Activated CD8-positive, alpha-beta memory T cell treated with anti-CD3 and anti-CD28 coated beads for 1 hour (primary cell): Measurements from ENCODE around the gene TLE3.

Source experiments
- DNase-seq, 2 donors: peaks; one replicate each; pipeline ENCODE4 v3.0.0-alpha.2; 2020; ENCODE audit warnings: low read depth in 1 of 2; ENCODE audit errors: extremely low read depth in 1 of 2

TLE3 gene

DNA sequence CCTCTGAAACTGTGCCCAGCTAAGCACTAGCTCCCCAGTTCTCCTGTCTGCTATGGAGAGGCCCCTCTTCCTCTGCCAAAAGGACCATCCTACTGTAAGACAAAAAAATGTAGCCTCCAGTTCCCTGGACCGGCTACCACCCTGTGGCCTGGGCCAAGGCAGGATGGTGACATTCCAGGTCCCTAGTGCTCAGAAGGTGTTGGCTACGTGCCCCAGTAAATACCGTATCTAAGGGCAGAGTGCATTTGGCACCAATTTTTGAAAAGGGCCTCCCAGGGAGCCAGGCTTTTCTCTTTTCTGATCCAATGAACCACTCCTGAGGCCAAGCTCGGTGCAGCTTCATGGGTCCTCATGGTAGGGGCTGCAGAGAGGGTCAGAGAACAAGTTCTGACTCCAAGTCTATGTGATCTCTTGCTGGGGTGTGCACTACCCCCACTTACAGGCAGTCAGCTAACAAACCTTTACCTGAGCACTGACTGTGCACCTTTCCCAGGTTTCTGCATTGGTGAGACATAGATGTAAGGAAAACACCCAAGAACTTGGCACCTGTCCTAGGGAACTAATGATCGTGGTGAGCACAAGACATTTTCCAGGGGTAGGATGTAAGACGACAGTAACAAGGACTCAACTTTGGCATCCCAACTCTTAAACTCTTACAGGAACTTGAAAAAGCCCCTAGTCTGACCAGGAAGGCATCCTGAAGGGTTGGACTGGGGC lies 32.6 kb downstream of the TLE3 start:
- DNase-seq = no peak

DNA sequence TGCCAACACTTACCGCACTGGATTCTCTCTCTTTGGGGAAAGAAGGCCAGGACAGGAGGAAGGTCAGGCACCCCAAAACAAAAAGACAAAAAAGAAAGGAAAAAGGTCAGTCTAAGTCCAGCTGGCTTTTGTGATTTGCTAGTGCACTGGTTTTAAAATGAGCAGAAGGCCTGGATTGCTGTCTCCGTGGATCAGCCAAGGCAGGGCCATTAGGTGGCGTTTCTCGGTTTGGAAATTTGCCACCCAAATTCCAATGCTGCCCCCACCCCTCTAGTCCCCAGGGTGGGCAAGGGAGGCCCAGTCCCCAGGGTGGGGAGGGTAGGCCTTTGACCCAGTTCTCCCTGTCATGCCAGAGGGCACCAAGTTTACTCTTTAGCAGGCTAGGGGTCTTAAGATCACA lies 33.3 kb downstream of the TLE3 start:
- no peak for DNase-seq

DNA sequence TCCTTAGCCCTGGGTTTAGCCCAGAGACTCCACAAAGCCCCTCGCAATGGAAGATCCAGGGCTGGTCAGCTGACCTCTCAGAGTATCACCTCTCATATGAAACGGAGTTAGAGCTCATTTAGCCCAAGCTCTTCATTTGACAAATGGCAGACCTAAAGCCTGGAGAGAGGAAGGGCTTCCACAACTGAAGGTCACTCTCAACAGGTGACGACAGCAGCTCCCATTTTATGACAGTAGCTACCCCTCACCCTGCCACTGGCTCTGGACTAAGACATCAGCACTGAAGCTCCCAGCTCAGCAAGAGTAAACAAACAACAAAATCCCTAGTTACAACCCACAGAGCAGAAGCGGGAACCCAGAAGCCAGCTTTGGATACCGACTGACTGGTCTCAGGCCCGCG lies 33.7 kb downstream of the TLE3 start:
- no peak for DNase-seq

DNA sequence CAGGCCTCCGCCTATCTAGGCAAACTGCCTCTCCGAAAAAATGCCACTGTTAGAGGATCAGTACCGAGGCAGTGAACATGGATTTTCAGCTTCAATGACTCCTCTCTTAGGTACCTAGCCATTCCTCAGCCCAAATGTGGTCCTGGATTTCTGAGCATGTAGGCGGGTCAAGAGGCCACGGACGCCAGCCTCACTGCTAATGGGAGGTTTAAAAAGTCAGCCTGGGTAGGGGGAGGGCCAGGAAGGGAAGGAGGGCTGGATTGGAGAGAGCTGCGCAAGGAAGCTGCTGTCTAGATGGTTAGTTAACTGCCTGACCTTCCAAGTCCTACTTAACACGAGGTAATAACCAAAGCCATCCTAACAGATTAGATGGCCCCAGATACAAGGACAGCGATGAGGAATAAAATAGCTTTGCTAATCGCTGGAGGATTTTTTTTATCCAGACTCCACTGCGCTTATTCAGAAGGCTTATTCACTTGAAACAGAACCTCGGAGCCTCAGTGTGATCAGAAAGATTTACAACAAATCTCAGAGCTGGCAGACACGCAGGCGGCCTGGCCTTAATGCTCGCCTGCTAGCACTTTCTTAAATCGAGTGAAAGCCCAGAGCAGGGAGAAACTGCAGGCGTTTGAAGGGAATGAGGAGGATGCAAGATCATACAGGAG lies 34.3 kb downstream of the TLE3 start:
- DNase-seq = no peak

DNA sequence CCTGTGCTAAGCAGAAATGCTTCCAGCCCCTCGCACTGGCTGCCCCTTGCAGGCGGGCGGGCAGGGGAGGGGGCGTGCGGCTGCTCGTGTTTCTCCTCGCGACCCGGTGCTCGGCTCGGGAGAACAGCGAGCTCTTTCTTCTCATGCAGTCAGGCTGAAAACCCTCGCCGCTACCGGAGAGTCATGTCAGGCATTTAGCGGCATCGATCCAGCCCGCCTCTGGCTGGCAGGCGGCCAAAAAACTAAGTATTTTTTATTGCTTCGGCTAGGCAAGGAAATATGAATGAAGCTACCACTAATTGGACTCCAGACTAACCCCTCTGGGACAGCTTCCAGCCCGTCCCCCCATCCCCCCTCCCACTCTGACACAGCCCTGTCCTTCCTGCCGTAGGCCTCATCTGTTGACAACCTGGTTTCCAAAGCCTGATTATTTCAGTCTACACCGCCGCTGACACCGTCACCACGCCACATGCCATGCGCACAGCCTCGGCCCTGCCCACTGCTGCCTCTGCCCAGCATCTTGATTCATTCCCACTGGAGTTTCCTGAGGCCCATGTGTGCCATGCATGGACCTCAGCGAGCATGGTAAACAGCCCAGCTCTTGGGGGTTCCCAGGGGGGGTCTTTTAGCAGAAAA lies 35.3 kb downstream of the TLE3 start:
- DNase-seq = no peak

DNA sequence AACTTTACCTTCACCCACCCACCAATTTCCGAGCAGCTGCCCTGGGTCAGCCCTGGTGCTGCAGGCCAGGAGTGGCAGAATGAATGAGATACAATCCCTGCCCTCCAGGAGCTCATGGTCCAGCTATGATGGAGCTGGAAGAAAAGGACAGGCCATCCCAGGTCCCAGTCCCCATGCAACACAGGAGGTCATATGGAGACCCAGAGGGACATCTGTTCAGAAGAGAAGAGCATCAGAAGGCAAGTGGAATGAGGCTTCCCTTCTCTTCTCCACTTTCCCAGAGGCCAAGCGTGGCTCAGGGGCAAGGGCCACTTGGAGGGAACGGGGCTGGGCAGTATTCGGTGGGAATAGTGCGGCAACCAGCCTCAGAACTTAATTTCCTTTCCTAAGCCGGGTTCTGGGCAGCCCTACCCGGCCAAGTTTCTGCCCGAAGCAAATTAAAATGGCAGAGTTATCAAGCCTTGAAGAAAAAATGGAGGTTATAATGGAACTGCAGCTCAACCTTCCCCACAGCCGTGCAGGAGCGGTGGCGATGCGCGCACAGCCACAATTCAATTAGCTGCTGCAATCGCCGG lies 35.9 kb downstream of the TLE3 start:
- DNase-seq = no peak

DNA sequence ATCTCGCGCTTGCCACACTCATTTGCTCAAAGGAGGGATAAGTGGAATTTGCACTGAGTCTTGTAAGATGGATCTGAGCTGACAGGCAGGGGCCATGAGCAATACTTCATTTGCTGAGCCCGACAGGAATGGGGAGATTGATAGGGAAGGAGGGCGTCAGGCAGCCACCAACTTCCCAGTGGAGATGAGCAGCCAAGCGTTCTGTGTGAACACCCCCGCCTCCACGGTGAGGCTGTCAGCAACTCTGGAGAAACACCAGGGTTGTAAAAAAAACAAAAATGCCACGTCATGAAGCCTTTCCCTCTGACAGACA lies 36.8 kb downstream of the TLE3 start:
- DNase-seq = no peak

DNA sequence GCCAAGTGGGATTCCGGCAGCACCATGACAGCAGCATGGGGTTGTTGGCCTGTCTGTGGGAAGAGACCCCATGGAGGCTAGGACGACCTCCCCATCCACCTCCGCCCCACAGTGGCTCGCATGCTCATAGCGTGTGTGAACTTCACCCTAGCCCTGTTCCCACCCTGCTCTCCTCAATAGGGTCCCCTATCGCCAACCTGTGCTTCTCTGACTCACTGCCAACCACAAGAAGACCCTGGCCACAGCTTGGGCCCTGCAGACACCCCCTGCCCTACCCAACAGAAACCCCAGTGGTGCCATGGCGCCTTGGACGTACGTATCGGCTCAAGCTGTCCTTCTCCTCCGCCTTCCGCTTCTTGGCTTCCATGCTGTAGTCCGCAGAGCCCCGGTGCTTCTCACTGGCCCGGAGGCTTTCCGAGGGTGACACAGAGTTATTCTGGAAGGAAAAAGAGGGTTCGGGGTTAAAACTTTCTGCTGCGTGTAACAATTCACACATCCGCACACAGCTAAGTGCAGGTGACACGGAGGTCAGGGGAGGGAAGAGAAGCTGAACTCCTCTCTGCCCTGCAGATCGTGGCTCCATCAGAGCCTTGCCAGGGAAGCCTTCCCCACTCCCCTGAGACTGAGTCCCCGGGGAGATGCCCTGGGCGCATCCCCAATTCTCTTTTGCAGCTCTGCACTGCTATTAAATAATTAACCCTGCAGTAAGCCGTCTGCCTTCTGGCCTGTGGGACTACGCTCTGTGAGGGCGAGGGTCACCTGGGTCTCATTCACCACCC lies 37.3 kb downstream of the TLE3 start:
- no peak for DNase-seq

DNA sequence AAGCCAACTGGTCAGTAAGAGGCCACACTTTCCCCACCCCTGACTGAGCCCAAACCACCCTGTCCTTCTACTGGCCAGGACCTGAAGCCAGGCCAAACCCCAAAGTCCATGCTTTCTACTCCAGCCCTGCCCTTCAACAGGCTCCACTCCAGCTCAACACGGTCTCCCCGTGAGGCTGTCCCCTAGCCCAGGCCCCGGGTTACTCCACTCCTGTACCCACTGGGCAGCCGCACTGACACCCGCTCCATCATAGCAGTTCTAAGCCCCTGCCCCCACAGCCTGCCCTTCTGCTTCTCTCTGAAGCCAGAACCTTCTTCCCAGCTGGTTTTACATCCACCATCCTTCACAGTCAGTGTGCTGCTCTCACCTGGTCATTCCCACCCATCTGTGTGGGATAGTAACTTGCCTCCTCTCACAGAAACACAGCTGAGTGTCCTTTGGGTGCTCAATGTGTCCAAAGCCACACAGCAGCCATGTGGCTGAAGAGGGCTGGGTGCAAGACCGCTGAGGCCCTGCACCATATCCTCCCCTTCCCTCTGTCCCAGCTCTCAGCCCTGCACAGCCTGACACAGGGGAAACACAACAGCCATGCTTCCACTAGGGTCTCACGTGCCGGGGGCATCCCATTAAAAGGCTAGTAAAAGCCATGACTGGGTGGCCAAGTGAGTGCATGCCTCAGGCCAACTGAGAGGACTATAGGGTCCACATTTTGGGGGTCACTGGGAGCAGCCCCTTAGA lies 38.1 kb downstream of the TLE3 start:
- no peak for DNase-seq

DNA sequence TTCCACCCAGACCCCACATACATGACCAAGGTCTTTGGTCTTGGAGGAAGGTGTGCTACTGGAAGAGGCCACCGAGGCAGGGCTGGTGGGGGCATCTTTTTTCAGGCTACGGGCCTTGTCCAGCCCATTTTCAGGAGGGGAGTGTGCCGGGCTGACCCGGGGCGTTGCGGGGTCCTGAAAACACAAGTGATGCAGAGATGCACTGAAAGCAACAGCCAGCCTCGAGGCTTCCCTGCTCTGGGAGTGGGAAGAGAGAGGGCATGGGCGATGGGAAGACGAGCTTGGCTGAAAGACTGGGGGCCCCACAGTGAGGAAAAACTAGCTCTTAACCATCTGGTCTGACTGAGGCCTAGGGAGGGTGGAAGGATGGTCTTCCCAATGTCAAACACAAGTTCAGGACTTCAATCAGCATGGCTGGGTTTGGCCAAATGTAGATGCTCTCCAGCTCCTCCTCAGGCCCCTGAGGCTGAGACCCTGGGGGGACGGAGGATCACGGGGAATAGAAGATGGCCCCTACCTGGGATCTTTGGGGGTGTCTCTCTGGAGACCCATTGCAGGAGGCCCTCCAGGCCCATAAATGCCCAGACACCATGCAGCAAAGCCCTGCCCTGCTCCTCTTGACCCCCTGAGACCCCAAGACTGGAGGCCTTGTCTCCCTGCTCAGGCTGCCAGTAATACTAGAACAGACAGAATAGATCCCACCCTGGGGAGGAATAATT lies 38.9 kb downstream of the TLE3 start:
- DNase-seq = no peak

DNA sequence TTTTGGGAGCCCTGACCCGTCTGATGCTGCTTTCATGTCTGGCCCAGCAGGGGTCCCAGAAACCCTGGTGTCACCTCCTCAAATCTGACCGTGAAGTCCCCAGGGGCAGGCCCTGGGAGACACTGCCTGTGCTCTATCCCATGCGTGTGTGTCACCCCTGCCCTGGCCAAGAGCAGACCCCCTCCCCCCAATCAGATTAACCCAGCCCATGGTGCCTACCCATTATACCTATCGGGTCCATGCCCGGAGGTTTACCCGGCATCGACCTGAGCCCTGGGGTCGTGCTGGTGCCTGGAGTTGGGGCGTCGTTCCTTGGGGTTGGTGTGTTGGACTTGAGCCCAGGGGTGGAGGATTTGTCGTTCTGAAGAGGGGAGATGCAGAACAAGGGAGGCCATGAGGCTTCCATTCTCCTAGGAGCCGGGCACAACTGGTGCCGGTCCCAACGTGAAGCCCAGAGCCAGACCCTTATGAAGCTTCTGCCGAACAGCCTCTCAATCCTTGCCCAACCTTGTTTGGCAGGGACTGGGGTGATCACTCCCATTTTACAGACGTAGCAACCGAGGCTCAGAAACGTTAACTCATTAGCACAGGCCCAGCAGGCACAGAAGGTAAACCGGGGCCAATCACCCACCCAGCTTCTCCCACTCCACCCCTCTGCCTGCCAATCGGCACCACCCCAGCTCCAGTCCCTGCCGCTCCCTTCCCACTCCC lies 39.6 kb downstream of the TLE3 start:
- DNase-seq = no peak

DNA sequence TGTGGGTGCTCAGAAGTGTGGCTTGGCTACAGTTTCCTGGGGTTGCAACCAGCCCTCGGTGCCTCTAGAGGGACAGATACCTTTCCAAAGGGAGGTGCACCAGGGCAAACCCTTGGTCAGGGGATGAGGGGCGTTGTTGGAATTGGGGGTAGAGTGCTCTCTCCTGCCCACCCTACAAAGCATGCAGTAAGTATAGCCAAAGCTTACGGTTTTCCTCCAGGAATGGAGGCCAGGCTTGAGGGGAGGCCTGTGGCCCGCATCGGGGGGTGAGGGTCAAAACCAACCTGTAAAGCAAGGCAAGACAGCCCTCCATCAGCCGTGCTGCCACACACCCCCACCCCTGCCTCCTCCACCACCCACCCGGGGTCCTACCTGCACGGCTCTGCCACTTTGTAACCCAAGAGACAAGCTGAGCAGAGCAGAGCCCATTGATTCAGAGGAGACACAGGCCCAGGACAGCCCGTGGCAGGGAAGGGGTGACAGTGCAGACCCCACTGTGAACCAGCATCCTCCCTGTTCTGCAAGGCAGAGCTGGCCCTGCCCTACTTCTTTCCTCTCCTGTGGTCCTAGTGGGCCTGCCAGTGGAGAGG lies 41.5 kb downstream of the TLE3 start:
- no peak for DNase-seq

DNA sequence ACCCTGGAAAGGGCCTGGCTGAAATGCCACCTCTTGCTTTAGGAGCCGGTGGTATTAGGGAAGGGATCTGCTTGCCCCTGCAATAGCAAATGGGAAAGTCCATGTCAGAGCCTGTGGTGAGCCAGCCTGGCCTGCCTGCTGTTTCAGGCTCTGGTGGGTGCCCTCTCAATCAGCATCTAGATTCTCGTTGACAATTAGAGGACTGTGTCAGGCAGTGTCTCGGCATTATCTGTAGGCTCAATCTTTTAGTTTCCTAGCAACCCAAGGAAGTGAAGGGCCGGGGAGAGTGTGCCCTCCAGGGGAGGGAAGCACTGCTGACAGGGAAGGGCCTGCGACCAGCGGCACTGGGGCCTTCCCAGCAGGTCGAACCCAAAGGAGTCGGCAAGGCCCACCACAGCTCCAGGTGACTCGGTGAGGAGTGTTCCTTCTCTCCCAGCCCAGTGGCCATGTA lies 42.1 kb downstream of the TLE3 start:
- no peak for DNase-seq

DNA sequence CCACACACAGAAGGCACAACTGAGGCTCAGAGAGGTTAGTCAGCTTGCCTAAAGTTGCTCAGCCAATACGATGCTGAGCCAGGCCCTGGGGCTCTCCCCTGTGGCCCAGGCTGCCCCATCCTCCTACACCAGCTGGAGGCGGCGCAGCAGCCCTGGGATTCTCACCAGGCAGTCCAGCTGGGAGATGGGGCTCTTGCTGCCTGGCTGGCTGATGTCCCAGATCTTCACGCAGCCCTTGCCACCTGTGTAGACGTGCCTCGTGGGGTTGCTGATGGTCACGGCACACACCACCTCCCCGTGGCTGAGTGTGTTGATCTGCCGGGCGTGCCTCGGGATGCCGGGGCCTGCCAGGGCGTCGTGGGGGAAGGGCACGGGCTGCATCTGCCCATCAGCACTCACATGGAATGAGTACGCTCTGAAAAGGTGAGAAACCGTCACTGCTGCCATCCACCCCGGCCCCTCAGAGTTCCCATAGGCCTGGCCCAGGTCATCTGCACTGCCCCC lies 42.8 kb downstream of the TLE3 start:
- no peak for DNase-seq

DNA sequence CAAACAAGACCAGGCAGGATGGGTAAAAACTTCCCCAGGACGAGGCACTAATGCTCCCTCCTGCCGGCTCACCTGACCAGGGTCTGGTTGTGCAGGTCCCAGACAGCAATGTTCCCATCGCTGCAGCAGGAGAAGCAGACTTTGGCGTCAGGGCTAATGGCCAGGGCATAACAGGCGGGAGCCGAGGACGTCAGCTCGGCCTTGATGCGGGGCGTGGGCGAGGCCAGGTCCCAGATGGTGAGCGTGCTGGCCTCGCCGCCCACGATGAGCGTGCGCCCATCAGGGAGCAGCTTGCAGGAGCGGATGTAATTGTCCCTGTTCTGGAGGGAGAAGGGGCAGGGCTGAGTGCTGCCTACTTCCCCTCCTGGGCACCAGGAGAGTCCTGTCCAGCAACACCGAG lies 43.4 kb downstream of the TLE3 start:
- DNase-seq = no peak

DNA sequence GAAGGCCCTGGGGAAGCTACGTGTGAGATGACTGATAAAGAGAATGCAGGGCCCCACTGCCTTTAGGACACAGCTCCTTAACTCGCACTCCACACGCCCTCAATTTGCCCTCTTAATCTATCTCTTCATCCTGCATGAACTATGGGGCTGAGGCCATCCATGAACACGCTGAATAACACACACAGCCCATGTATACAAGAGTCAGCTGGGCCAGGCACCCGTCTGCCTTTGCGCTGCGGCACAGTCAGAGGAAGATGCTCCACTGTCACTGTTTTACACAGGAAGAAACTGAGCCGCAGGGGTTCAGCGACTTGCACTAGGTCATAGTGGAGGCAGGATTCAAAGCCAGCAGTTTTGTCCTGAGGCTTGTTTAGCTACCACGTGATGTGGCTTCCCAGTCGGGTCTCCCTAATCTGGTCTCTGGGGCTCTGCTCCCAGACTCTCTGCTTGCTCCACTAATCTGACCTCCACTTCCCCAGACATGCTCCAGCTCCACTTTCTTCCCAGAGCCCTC lies 43.9 kb downstream of the TLE3 start:
- DNase-seq = no peak

DNA sequence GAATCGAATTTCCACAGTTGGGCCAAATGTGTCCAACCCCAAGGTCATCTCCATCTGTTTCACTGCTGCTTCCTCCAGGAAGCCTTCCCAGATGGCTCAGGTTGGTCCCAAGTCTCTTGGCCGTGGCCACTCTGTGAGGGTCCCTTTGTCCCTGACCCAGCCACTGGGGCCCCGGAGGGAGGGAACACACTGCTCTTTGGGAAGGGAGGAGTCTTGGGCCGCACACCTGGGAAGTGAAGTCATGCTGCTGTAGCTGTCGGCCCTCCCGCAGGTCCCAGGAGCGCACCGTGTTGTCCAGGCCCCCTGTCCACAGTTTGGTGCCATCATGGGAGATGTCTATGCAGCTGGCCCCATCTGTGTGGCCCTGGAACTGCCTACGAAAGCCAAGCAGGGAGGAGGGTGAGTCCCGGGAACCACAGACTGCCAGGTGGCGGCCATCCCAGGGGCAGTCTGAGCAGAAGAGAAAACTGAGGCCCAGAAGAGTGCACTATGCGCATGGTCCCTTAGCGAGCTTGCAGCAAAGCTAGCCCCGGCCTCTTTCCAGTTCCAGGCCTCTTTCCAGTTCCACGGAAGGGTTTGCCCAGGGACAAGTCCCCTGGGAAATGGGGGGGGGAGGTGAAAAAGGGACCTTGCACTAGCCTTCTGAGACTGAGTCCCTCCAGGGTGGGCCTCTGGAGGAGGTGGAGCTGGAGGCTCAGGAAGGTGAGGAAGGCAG lies 44.6 kb downstream of the TLE3 start:
- DNase-seq = no peak
